Activated CD4-positive, alpha-beta T cell treated with anti-CD3 and anti-CD28 coated beads, Interleukin-2, amount 50 U/mL, for 4 hours (primary cell): ENCODE measurements around the gene CAMKMT.
"Not testable (repeated sequence)": the region's sequence is repeated elsewhere in the genome, so short reads cannot be mapped to it uniquely, and the experiment has no call there.

Experiments used
- DNase-seq, 2 experiments: peaks; one replicate each; pipeline ENCODE4 v3.0.0-alpha.2; 2020

The CAMKMT gene

GRCh38 chr2:44450082-44450481 lies 88.3 kb downstream of the CAMKMT start:
- no peak for DNase-seq

DNA sequence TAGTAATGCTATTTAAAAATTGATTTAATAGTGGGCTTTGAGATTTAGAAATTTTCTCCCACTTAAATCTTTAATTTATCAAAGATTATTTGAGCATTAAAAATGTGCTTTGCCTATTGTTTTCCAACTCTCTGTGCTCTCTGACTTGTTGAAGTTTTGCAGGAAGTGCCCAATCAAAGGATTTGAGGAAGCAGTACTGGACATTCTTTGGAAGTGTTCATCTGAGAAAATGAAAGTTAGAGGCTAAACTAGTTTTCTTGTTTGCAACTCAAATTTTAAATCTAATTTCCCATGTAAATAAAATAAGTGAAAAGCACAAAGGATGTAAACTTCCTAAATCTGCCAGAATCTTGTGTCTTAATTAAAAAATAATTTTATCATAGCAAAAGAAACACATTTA lies 89.1 kb downstream of the CAMKMT start:
- DNase-seq, result no peak

- no peak for DNase-seq
Measured at GRCh38 chr2:44452069-44452583, 90.4 kb downstream of the CAMKMT start.

- DNase-seq, result no peak
Measured at GRCh38 chr2:44453259-44453658, 91.5 kb downstream of the CAMKMT start.

DNA sequence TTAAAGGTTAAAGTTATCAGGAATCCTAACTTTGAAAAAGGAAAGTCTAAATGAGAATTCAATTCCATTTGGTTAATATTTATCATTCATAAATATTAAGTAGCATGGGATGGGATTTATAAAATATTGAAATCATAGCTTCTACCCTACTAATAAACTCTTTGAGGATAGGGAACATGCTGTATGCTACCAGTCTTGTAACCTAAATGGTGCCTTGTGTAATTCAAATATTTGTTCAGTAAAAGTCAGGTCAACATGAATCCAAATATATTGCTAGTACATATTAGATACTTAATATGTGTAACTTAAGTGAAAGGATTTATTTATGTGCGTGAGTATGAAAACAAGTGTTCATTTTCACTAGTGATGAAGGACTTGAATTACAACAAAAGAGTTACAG lies 94.1 kb downstream of the CAMKMT start:
- no peak for DNase-seq

- DNase-seq, result no peak
Measured at GRCh38 chr2:44456946-44457345, 95.2 kb downstream of the CAMKMT start.

DNA sequence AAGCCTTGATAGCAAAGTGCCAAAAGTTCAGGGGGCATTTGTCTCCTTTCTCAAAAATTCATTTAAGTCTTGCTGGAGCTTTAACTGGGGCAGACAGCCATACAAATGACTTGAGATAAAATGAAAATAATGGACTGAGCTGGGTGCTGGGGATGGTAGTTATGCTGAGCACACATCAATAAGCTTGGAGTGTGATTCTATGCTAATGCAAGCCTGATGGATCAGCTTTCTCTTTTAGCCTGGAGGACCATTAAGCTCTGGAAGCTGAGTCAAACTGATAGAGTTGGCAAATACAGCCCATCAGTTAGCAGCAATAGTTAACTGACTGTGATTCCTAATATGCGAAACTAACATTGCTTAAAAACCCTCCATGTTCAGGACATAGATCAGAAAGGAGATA lies 98.0 kb downstream of the CAMKMT start:
- no peak for DNase-seq

DNA sequence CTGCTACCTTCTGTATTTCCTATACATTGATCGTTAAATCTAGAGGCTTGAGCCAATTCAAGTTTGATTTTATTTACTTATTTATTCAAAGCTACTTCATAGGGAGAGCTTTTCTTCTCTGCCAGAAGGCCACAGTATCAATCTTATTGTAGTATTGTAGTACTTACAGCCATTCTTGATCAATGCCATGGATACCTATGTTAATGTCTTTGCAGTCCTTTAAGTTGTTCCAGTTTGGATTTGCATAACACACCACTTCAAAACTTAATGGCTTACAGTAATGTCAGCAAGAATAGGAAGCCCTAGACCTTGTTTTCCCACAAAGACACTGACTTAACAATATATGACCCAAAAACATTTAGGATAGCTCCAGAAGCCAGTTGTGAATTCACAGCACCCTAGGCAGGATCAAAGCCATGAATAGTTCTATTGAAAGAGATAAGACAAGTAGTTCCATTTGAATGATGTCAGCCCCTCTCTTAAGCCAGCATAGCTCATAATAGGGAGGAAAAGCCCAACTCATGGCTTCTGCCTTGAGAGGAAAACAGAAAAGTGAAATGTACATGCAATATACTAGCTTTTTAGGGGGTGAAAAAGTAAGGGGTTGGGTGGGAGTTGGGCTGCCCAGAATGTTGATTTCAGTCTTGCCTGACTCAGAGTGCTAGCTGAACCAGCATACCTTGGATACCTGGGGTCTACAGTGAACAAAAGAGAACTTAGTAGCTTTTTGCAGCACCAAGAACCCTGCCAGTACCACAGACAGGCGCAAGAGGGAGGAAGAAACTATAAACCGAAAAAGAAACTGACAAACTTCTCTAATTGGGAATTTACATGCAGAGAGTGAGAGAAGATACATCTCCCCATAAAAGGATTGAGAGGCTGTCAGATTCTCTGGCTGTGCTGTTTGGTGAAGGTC lies 101.4 kb downstream of the CAMKMT start:
- no peak for DNase-seq

GRCh38 chr2:44464437-44464836 lies 102.7 kb downstream of the CAMKMT start:
- no peak for DNase-seq

DNA sequence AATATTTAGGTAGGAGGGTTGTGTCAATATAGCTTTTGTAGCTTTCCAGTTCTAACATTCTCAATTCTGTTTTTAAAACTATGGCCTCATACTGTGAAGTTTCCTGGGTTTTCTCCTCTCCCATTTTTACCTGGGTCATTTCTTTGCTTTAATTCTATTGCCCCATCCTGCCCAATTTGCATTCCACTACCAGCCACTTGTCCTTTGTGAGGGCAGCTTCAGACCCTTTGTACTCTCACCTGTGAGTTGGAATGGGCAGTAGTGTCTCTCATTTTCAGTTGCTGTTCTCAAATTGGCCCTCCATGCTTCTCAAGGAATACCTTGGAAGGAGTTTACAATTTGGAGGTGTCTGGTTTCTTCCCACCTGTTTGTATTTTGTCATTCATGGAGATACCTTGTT lies 108.4 kb downstream of the CAMKMT start:
- no peak for DNase-seq

GRCh38 chr2:44477657-44478414 lies 116.1 kb downstream of the CAMKMT start:
- DNase-seq, result no peak

DNA sequence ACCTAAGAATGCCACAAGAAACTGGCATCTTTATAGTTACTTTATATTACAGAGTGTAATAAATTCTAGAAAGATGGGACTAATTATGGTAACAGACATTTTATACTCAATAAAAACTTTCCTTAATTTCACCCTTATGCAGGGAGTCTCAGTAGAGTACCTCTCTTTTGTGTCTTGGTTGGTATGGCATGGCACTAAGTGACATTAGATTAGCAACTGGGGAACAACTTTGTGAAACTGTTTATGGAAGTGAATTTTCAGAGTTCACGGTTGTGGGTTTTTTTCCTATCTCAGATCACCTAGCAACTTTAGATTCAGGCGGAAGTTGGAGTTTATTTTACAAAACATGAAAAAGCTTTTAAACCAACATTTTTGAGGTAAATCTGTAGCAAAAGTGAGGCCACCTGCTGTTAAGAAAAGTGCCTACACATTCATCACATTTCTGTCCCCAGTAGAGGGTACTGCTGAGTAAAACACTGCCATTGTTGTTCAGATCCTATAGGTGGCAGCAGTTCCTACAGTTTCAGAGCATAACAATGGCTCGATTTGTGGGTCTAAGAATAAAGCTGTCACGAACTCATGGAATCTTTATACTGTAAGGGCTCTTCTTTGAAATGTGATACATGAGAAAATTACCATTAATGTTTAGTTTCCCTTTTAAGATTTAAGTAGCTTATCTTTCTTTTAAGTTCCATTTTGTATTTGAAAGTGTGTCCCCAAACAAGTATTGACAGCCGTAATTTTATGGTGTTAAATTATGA lies 117.6 kb downstream of the CAMKMT start:
- peak; percentile 2 to 4 for DNase-seq

DNA sequence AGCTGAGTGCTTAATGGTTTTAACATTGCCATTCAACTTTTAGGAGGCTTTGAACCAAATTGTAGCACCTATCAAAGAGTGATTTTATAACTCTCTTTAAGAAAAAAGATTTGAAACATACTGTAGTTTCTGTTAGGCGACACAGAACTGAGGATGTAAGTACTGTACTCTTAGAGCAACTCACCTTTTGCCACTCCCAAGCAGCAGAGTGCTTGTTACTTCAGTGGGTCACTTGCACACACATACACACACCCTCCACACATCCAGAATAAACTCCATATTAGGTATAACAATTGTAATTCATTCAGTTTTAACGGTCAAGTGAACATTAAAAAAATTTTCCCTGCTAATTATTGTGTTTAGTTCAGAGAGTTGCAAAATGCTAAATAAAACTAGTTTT lies 118.3 kb downstream of the CAMKMT start:
- DNase-seq, result no peak

DNA sequence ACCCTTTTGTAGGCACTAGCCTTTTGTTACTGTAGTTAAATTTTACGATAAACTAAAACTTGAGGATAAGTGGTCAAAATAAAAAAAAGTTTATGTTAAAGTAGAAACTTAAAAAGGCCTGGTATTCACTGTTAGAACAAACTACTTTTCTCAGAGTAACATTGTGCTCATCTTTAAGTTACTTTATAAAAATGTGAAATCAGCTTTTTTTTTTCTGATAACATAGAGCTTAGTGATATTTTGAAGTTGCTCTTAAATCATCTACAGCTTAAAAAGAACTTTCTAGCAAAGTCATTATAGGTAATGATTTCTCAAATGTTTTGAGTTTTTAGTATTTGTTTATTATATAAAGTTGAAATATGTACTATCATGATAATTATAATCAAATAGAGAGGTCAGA lies 125.3 kb downstream of the CAMKMT start:
- DNase-seq, result no peak

DNA sequence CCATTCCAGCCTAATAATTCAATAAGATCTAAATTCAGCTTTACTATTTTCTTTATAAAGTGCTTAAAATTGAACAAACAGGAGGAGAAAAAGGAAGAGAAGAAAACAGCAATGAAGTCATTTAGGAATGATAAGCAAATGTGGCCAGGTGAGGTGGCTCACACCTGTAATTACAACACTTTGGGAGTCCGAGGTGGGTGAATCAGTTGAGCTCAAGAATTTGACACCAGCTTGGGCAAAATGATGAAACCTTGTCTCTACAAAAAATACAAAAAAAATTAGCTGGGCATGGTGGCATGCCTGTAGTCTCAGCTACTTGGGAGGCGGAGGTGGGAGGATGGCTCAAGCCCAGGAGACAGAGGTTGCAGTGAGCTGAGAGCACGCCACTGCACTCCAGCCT lies 129.0 kb downstream of the CAMKMT start:
- no peak for DNase-seq

- DNase-seq, result no peak
Measured at GRCh38 chr2:44494006-44494405, 132.3 kb downstream of the CAMKMT start.

DNA sequence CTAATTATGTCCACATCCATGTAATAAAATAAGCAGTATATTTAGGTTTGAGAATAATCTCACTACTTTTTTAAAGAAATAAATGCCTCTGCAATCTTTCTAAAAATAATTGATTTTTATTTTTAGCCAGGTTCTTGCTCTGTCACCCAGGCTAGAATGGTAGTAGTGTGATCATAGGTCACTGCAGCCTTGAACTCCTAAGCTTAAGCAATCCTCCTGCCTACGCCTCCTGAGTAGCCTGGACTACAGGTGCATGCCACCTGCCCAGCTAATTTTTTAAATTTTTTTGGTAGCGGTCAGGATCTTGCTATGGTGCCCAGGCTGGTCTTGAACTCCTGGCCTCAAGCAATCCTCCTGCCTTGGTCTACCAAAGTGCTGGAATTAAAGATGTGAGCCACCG lies 133.3 kb downstream of the CAMKMT start:
- DNase-seq, result no peak

DNA sequence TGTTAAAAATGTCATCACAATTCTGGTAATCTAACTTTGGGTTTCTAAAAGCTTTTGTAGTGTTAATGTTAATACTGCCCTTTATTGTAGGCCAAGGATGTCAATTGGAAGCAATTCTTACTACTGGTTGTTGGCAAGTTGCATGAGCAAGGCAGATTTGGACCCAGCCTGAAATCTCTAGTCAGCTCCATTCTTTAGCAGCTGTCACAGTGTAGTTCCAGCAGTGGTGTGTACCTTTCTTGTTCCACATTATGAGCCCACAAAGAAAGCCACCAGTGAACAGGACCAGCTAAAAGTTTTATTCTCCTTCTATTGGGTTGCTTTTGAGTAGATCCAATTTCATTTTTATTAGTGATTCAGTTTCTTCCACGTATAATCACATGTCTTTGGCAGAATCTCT lies 133.8 kb downstream of the CAMKMT start:
- DNase-seq, result no peak

DNA sequence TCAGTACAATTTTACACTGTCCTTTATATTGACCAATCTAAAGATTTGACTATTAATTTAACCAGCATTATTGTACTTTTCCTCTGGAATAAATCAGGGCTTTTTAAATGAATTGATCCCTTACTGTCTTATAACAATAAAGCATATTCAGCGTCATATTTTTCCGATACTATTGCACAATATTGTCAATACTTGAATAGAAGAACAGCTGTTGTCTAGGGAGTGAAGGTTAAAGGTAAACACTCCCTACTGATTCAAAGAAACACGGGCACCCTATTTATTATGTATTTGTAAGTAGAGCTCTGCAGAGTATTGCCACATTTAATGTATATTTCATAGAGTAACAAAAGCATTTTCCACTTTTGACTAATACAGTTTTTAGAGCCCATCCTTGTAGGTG lies 134.4 kb downstream of the CAMKMT start:
- no peak for DNase-seq

DNA sequence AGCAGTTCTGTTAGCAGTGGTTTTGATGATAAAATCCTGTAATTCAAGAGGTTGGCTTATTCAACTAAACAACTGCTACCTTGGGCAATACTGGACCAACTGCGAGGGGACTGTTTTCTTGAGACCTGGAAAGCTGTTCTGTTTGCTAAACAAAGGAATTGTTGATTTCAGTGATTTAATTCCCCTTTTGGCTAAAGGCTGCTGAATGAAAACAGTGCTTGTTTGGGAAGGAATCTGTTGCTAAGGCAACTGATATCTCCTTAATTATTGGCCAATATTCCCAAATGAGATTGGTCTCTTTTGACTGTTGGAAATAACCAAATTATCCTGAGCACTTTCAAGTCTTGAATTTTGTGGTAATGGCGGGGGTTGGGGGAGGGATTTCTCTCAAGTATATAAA lies 136.8 kb downstream of the CAMKMT start:
- DNase-seq, result no peak

DNA sequence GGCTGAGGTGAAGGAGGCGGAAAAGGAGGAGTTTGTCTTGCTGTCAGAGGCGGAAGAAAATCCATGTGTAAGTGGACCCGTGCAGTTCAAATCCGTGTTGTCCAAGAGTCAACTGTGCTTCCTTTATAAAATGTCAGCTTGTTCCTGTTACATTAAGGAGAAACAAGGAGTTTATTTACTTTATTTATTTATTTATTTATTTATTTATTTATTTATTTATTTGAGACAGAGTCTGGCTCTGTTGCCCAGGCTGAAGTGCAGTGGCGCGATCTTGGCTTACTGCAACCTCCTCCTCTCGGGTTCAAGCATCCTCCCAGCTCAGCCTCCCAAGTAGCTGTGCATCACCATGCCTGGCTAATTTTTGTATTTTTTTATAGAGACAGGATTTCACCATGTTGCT lies 143.9 kb downstream of the CAMKMT start:
- not testable (repeated sequence) for DNase-seq

DNA sequence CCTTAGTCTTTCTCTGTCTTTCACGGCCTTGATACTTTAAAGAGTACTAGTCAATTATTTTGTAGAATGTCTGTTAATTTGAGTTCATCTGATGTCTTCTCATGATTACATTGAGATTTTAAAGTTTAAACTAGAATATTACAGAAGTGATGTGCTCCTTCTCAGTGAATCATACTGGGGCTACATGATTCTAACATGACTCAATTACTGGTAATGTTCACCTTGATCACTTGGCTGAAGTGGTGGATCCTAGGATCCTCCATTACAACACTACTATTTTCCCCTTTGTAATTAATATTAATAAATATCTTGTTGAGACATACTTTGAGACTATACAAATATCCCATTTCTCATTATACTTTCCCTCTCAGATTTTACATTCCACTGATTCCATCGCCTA lies 148.5 kb downstream of the CAMKMT start:
- DNase-seq, result no peak

GRCh38 chr2:44515416-44515815 lies 153.7 kb downstream of the CAMKMT start:
- no peak for DNase-seq
